IMR-90 (cell line): ENCODE results near the gene PSMD1. TPM values are rescaled to one million over a fixed set of nuclear protein-coding genes. Genes with fewer than 3 reads are reported as not detected.

Experiments
- ATAC-seq: fragments of 200-7000 bp; cut with Tn5 transposase; 2 replicates; pipeline ENCODE4 v1.9.1; 2020; ENCODE audit warnings: low read depth, mild to moderate bottlenecking, moderate library complexity
- BruUV-seq: library from RNA; stranded (reverse); fragments of 400-500 nt; replicated peaks from 2 replicates; lab custom pipeline; 2021; lab: Mats Ljungman, UMichigan
- CTCF ChIA-PET: fragments of 300-600 bp; formaldehyde crosslinking; extraction: SDS; loops from one replicate; lab custom pipeline; 2021; ENCODE audit warnings: antibody characterized with exemption; lab: Yijun Ruan, JAX
- POLR2A ChIA-PET: fragments of 300-600 bp; sonication (Branson Sonifier 250); formaldehyde crosslinking; loops from one replicate; lab custom pipeline; 2022; ENCODE audit warnings: antibody characterized with exemption; ENCODE audit not compliant: unreplicated experiment; lab: Charles Lee
- DNase-seq: peaks from one replicate; pipeline ENCODE4 v3.0.0; 2013
- H2AFZ ChIP-seq: replicated peaks from 2 replicates; pipeline ENCODE3; 2013; ENCODE audit warnings: low read length, mild to moderate bottlenecking; ENCODE audit not compliant: poor library complexity
- H2AK5ac ChIP-seq: 2 replicates; pipeline ENCODE4 v1.6.1; 2013; ENCODE audit warnings: low read depth, low read length, inconsistent platforms
- H2AK9ac ChIP-seq: replicated peaks from 2 replicates; pipeline ENCODE3; 2013; ENCODE audit warnings: mild to moderate bottlenecking, low read depth, low read length, moderate library complexity; ENCODE audit not compliant: poor library complexity
- H2BK120ac ChIP-seq: 2 replicates; pipeline ENCODE4 v1.6.1; 2013; ENCODE audit warnings: low read depth, low read length, inconsistent platforms
- H2BK15ac ChIP-seq: 3 replicates; pipeline ENCODE4 v1.6.1; 2013; ENCODE audit warnings: low read depth, low read length, inconsistent platforms
- H2BK20ac ChIP-seq: 2 replicates; pipeline ENCODE4 v1.6.1; 2013; ENCODE audit warnings: low read depth, mild to moderate bottlenecking, inconsistent platforms, low read length, moderate library complexity
- H2BK5ac ChIP-seq: 2 replicates; pipeline ENCODE4 v1.6.1; 2013; ENCODE audit warnings: mild to moderate bottlenecking, low read depth, low read length, inconsistent platforms; ENCODE audit not compliant: poor library complexity, severe bottlenecking
- H3K14ac ChIP-seq: replicated peaks from 2 replicates; pipeline ENCODE4 v1.6.1; 2013; ENCODE audit warnings: low read depth, low read length, inconsistent platforms
- H3K18ac ChIP-seq: 2 replicates; pipeline ENCODE4 v1.6.1; 2013; ENCODE audit warnings: low read depth, low read length, control low read depth
- H3K23ac ChIP-seq: 2 replicates; pipeline ENCODE4 v1.6.1; 2013; ENCODE audit warnings: low read depth, low read length, inconsistent platforms
- H3K27ac ChIP-seq: 2 replicates; pipeline ENCODE4 v1.5.1; 2013; ENCODE audit warnings: mild to moderate bottlenecking, control low read depth, low read length; ENCODE audit not compliant: insufficient read depth
- H3K27me3 ChIP-seq: 2 replicates; pipeline ENCODE4 v1.6.1; 2013; ENCODE audit warnings: low read length; ENCODE audit not compliant: control insufficient read depth, insufficient read depth
- H3K36me3 ChIP-seq: 2 replicates; pipeline ENCODE4 v1.6.1; 2013; ENCODE audit warnings: low read length, mixed read lengths; ENCODE audit not compliant: control insufficient read depth, insufficient read depth
- H3K4ac ChIP-seq: 2 replicates; pipeline ENCODE4 v1.6.1; 2013; ENCODE audit warnings: low read depth, low read length, inconsistent platforms
- H3K4me1 ChIP-seq: 2 replicates; pipeline ENCODE4 v1.6.1; 2013; ENCODE audit warnings: low read length, mixed read lengths; ENCODE audit not compliant: control insufficient read depth, insufficient read depth
- H3K4me2 ChIP-seq: 2 replicates; pipeline ENCODE4 v1.6.1; 2013; ENCODE audit warnings: low read depth, mild to moderate bottlenecking, control low read depth, low read length, moderate library complexity
- H3K4me3 ChIP-seq: 2 replicates; pipeline ENCODE4 v1.5.1; 2013; ENCODE audit warnings: low read depth, mild to moderate bottlenecking, control low read depth, low read length, moderate library complexity; ENCODE audit not compliant: insufficient read depth
- H3K56ac ChIP-seq: 2 replicates; pipeline ENCODE4 v1.6.1; 2013; ENCODE audit warnings: low read length, inconsistent platforms; ENCODE audit not compliant: insufficient read depth; ENCODE audit errors: extremely low read depth
- H3K79me1 ChIP-seq, 2 experiments: 2 replicates each; pipeline ENCODE4 v1.6.1; 2013; ENCODE audit warnings: low read length in 2 of 2, inconsistent platforms in 1 of 2, low read depth in 1 of 2
- H3K9ac ChIP-seq: 2 replicates; pipeline ENCODE4 v1.6.1; 2013; ENCODE audit warnings: low read depth, low read length, control low read depth
- H3K9me1 ChIP-seq: 2 replicates; pipeline ENCODE4 v1.6.1; 2013; ENCODE audit warnings: low read length, inconsistent platforms; ENCODE audit not compliant: insufficient read depth
- H3K9me3 ChIP-seq: 2 replicates; pipeline ENCODE4 v1.6.1; 2013; ENCODE audit warnings: low read length; ENCODE audit not compliant: control insufficient read depth, insufficient read depth
- H4K20me1 ChIP-seq: 2 replicates; pipeline ENCODE4 v1.6.1; 2013; ENCODE audit warnings: low read length, inconsistent platforms; ENCODE audit not compliant: insufficient read depth
- H4K5ac ChIP-seq: 2 replicates; pipeline ENCODE4 v1.6.1; 2013; ENCODE audit warnings: mild to moderate bottlenecking, low read depth, low read length, control low read depth
- H4K8ac ChIP-seq, 2 experiments: 2 replicates each; pipeline ENCODE4 v1.6.1; 2013; ENCODE audit warnings: low read depth in 2 of 2, low read length in 2 of 2, control low read depth in 1 of 2, inconsistent platforms in 1 of 2
- H4K91ac ChIP-seq: 2 replicates; pipeline ENCODE4 v1.6.1; 2013; ENCODE audit warnings: low read depth, low read length, inconsistent platforms; ENCODE audit not compliant: insufficient read depth
- CEBPB ChIP-seq: IDR thresholded peaks from 2 replicates; pipeline ENCODE4 v1.6.1; 2012; ENCODE audit warnings: low read depth, low read length, improper control_type of control experiment
- CHD1 ChIP-seq: IDR thresholded peaks from 2 replicates; pipeline ENCODE4 v1.6.1; 2012; ENCODE audit warnings: low read depth, low read length, improper control_type of control experiment
- MAFK ChIP-seq: IDR thresholded peaks from 2 replicates; pipeline ENCODE4 v1.6.1; 2012; ENCODE audit warnings: low read depth, low read length, improper control_type of control experiment
- MAZ ChIP-seq: IDR thresholded peaks from 2 replicates; pipeline ENCODE4 v1.6.1; 2012; ENCODE audit warnings: low read depth, mild to moderate bottlenecking, low read length, improper control_type of control experiment, moderate library complexity, borderline replicate concordance
- MXI1 ChIP-seq: IDR thresholded peaks from 2 replicates; pipeline ENCODE4 v1.6.1; 2012; ENCODE audit warnings: low read depth, mild to moderate bottlenecking, low read length, moderate library complexity, borderline replicate concordance
- NFE2L2 ChIP-seq: fragments of 150-350 bp; IDR thresholded peaks from 2 replicates; pipeline ENCODE4 v1.6.1; 2016; ENCODE audit warnings: low read depth, mild to moderate bottlenecking, low read length
- POLR2A ChIP-seq: IDR thresholded peaks from 2 replicates; pipeline ENCODE4 v1.6.1; 2012; ENCODE audit warnings: mild to moderate bottlenecking, low read depth, low read length
- RAD21 ChIP-seq: IDR thresholded peaks from 2 replicates; pipeline ENCODE4 v1.6.1; 2012; ENCODE audit warnings: low read length, improper control_type of control experiment
- RCOR1 ChIP-seq: IDR thresholded peaks from 2 replicates; pipeline ENCODE4 v1.6.1; 2012; ENCODE audit warnings: mild to moderate bottlenecking, low read length, improper control_type of control experiment; ENCODE audit not compliant: insufficient replicate concordance
- RFX5 ChIP-seq: IDR thresholded peaks from 2 replicates; pipeline ENCODE4 v1.8.0; 2012; ENCODE audit warnings: low read depth, mild to moderate bottlenecking, low read length, moderate library complexity
- SMC3 ChIP-seq: fragments of 150-350 bp; IDR thresholded peaks from 2 replicates; pipeline ENCODE4 v1.6.1; 2016; ENCODE audit warnings: low read depth, mild to moderate bottlenecking, antibody characterized with exemption, low read length, moderate library complexity
- WGBS, 2 experiments: methylation state at CpG; one replicate each; pipeline versions ENCODE4 v1.1.5 to v1.1.7; 2013; ENCODE audit warnings: missing lambda C conversion rate in 2 of 2; ENCODE audit not compliant: insufficient read length in 1 of 2; ENCODE audit errors: extremely low coverage in 2 of 2; 5-methylcytosine and 5-hydroxymethylcytosine counted together
- dilution Hi-C: fragments of 300-500 bp; cut with HindIII; formaldehyde crosslinking; loops from one replicate; pipeline ENCODE4 v1.14.3; 2018; ENCODE audit warnings: low sequenced_read_pairs; ENCODE audit not compliant: unreplicated experiment
- in situ Hi-C: fragments of 300-500 bp; cut with MboI; formaldehyde crosslinking; loops from 3 replicates; pipeline ENCODE4 v1.14.3; 2019; ENCODE audit warnings: low sequenced_read_pairs, inconsistent platforms, mixed read lengths
- intact Hi-C: fragments of 100-400 bp; cut with micrococcal nuclease; formaldehyde crosslinking; loops from 2 replicates; pipeline ENCODE4 v1.10.0; 2022
- polyA plus RNA-seq, 3 experiments: library from polyadenylated mRNA; depleted of rRNA; stranded (reverse); fragments of >200 nt; gene quantifications; 2 replicates each; pipeline ENCODE4 v1.2.3, GENCODE V29; 2012; ENCODE audit warnings: low replicate concordance in 1 of 3
- total RNA-seq: library from RNA; depleted of rRNA; stranded (reverse); fragments of >200 nt; gene quantifications from 2 replicates; pipeline ENCODE4 v1.2.3, GENCODE V29; 2012
- TF ChIP-seq, protein P1 (sequence below): conservative IDR thresholded peaks from 2 replicates; pipeline ENCODE4 v1.5.1; 2012; ENCODE audit warnings: mild to moderate bottlenecking, low read depth, low read length, improper control_type of control experiment
- TF ChIP-seq, protein P2 (sequence below): fragments of 150-350 bp; IDR thresholded peaks from 2 replicates; pipeline ENCODE4 v1.6.1; 2016; ENCODE audit warnings: low read depth, mild to moderate bottlenecking, low read length, moderate library complexity, borderline replicate concordance
- TF ChIP-seq, protein P3 (sequence below): fragments of 150-350 bp; IDR thresholded peaks from 2 replicates; pipeline ENCODE4 v1.6.1; 2017; ENCODE audit warnings: mild to moderate bottlenecking, antibody characterized with exemption, low read length, low read depth

Gene PSMD1
- total and polyA plus RNA-seq, 2 of the 4 experiments (the other 2 are of a cell fraction), result 89.8 to 181 TPM

DNA sequence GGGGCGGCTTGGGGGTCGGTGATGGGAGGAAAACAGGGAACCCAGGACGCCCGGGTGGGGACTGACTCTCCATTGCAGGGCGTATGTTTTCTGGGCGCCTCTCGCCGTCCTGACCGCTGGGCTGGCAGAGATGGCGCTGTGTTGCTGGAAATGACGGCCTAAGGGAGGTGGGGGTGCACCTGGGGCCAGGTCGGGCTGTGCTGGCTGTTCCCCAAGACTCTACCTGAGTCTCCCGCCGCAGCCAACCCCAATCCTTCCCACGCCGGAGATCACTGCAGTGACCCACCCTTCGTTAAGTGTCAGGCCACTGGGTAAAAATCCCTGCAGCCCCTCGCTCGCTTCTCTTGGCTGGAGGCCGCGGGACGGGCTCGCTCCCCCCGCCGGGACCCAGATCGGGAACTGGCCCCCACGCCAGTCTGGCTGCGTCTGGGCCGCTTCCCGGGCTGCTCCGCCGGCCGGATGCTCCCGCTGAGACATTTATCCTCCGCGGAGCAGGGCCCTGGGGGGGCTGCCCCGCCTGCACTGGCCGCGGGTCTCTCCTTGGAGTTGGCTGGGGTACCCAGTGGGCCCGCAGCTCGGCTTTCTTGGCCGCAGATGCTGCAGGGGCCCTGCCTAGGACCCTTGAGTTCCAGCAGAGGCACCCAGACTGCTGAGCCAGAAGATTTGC lies 134.0 kb downstream of the PSMD1 start:
- H3K79me1 ChIP-seq, result no peaks in the 10 kb centered on the region
- H3K4me2 ChIP-seq, result no peak overlapping the region
- no peak overlapping the region for H3K9ac ChIP-seq
- DNase-seq (no peak), ATAC-seq (no peak)
- no peaks in the 10 kb centered on the region for H3K36me3 ChIP-seq
- H2AK9ac ChIP-seq, result peak overlapping the region; percentile 75
- peak overlapping the region; percentile 39 for H4K91ac ChIP-seq
- POLR2A ChIA-PET, result no interaction called here
- no peaks in the 10 kb centered on the region for H3K27me3 ChIP-seq
- peak overlapping the region; percentile 70 to 82; a peak in 2 of 4 replicates for H4K8ac ChIP-seq
- H2AK5ac ChIP-seq, result peak overlapping the region; percentile 37; the same call in 1 of the 2 replicates
- H3K9me3 ChIP-seq, result no peaks in the 10 kb centered on the region
- no peak overlapping the region for H3K27ac ChIP-seq
- peak overlapping the region; percentile 54 for H3K4ac ChIP-seq
- CTCF ChIA-PET, result interaction anchor here (4.2 kb wide), 1 partner anchor 87 kb away, joined by 25 read pairs; no protein-coding TSS in a partner anchor
- peaks cover 3% of the 10 kb centered on the region; the same call in 1 of the 2 replicates for H3K9me1 ChIP-seq
- H2BK15ac ChIP-seq, result peak overlapping the region; percentile 40; the same call in 1 of the 3 replicates
- peak overlapping the region; percentile 86 for H2AFZ ChIP-seq
- intact Hi-C loops, result no loop called here
- peaks cover 14% of the 10 kb centered on the region; the same call in 1 of the 2 replicates for H3K4me1 ChIP-seq
- H3K18ac ChIP-seq, result peak overlapping the region; percentile 18; the same call in 1 of the 2 replicates
- in situ Hi-C loops, result loop anchor here (5.0 kb wide), 1 partner anchor 78 kb away; no protein-coding TSS in a partner anchor
- 0 out of 2 replicates have a peak overlapping the region, but pooled peaks have one; percentile 40 for H3K14ac ChIP-seq
- no peak overlapping the region for H2BK5ac ChIP-seq
- no peaks in the 10 kb centered on the region for H4K20me1 ChIP-seq
- no peak overlapping the region for H3K56ac ChIP-seq
- peak overlapping the region; percentile 1; the same call in 1 of the 2 replicates for H3K23ac ChIP-seq
- WGBS, 2 experiments, result 22% methylated on average over 14 of the region's 42 CpGs; no CpG with 5 or more reads in 1 of the 2 experiments
- H2BK20ac ChIP-seq, result peak overlapping the region; percentile 79; the same call in 1 of the 2 replicates
- peak overlapping the region; percentile 12; the same call in 1 of the 2 replicates for H4K5ac ChIP-seq
- BruUV-seq, result no TSS peak
- no peak overlapping the region for H3K4me3 ChIP-seq
- dilution Hi-C loops, result no loop called here
- peak overlapping the region; percentile 86 for H2BK120ac ChIP-seq
- TF ChIP-seq RFX5, result no peak
- TF ChIP-seq, protein P1, sequence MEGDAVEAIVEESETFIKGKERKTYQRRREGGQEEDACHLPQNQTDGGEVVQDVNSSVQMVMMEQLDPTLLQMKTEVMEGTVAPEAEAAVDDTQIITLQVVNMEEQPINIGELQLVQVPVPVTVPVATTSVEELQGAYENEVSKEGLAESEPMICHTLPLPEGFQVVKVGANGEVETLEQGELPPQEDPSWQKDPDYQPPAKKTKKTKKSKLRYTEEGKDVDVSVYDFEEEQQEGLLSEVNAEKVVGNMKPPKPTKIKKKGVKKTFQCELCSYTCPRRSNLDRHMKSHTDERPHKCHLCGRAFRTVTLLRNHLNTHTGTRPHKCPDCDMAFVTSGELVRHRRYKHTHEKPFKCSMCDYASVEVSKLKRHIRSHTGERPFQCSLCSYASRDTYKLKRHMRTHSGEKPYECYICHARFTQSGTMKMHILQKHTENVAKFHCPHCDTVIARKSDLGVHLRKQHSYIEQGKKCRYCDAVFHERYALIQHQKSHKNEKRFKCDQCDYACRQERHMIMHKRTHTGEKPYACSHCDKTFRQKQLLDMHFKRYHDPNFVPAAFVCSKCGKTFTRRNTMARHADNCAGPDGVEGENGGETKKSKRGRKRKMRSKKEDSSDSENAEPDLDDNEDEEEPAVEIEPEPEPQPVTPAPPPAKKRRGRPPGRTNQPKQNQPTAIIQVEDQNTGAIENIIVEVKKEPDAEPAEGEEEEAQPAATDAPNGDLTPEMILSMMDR, result no peak
- TF ChIP-seq POLR2A, result no peak
- TF ChIP-seq RCOR1, result no peak
- no peak for TF ChIP-seq RAD21
- TF ChIP-seq, protein P2, sequence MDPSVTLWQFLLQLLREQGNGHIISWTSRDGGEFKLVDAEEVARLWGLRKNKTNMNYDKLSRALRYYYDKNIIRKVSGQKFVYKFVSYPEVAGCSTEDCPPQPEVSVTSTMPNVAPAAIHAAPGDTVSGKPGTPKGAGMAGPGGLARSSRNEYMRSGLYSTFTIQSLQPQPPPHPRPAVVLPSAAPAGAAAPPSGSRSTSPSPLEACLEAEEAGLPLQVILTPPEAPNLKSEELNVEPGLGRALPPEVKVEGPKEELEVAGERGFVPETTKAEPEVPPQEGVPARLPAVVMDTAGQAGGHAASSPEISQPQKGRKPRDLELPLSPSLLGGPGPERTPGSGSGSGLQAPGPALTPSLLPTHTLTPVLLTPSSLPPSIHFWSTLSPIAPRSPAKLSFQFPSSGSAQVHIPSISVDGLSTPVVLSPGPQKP, result no peak
- TF ChIP-seq MXI1, result no peak
- TF ChIP-seq MAFK, result no peak
- TF ChIP-seq, protein P3, sequence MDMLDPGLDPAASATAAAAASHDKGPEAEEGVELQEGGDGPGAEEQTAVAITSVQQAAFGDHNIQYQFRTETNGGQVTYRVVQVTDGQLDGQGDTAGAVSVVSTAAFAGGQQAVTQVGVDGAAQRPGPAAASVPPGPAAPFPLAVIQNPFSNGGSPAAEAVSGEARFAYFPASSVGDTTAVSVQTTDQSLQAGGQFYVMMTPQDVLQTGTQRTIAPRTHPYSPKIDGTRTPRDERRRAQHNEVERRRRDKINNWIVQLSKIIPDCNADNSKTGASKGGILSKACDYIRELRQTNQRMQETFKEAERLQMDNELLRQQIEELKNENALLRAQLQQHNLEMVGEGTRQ, result no peak
- no peak for TF ChIP-seq NFE2L2
- TF ChIP-seq CHD1, result no peak
- TF ChIP-seq SMC3, result no peak
- no peak for TF ChIP-seq MAZ
- TF ChIP-seq CEBPB, result no peak
